Endothelial cell (in vitro differentiated cells): ENCODE measurements around the gene ZNF408. TPM values are rescaled to one million over a fixed set of nuclear protein-coding genes. Genes with fewer than 3 reads are reported as not detected.
"Not testable (repeated sequence)": the region's sequence is repeated elsewhere in the genome, so short reads cannot be mapped to it uniquely, and the experiment has no call there.

Experiments used
- DNase-seq: peaks from one replicate; pipeline ENCODE4 v3.0.0; 2021; ENCODE audit warnings: low spot score
- H3K27ac Mint-ChIP-seq: one replicate; pipeline ENCODE4 v1.8.0; 2021; ENCODE audit warnings: mixed read lengths, inconsistent platforms; ENCODE audit not compliant: unreplicated experiment
- H3K27me3 Mint-ChIP-seq: one replicate; pipeline ENCODE4 v1.8.0; 2021; ENCODE audit warnings: mild to moderate bottlenecking, moderate library complexity, mixed read lengths, inconsistent platforms; ENCODE audit not compliant: unreplicated experiment
- H3K36me3 Mint-ChIP-seq: one replicate; pipeline ENCODE4 v1.8.0; 2021; ENCODE audit warnings: mild to moderate bottlenecking, low read depth, mixed read lengths, inconsistent platforms; ENCODE audit not compliant: unreplicated experiment
- H3K4me1 Mint-ChIP-seq: one replicate; pipeline ENCODE4 v1.8.0; 2021; ENCODE audit warnings: mild to moderate bottlenecking, mixed read lengths, inconsistent platforms; ENCODE audit not compliant: unreplicated experiment
- H3K4me3 Mint-ChIP-seq: one replicate; pipeline ENCODE4 v1.8.0; 2021; ENCODE audit warnings: mild to moderate bottlenecking, mixed read lengths, inconsistent platforms; ENCODE audit not compliant: unreplicated experiment
- H3K9me3 Mint-ChIP-seq: one replicate; pipeline ENCODE4 v1.8.0; 2021; ENCODE audit warnings: mixed read lengths, inconsistent platforms; ENCODE audit not compliant: unreplicated experiment
- CTCF ChIP-seq: fragments of 200-600 bp; sonication (generic); IDR thresholded peaks from one replicate; pipeline ENCODE4 v1.5.0; 2021; ENCODE audit warnings: antibody characterized with exemption; ENCODE audit not compliant: unreplicated experiment
- total RNA-seq: library from RNA; stranded (reverse); fragmentation: NEBNext Ultra II Directional; extraction: Animal tissue kit (Norgen Biotek cat#: 25700); gene quantifications from one replicate; pipeline ENCODE4 v1.2.1, GENCODE V29; 2021; ENCODE audit not compliant: unreplicated experiment

The ZNF408 gene
- total RNA-seq, 1 donor from 2014 or later = 23.2 TPM

DNA sequence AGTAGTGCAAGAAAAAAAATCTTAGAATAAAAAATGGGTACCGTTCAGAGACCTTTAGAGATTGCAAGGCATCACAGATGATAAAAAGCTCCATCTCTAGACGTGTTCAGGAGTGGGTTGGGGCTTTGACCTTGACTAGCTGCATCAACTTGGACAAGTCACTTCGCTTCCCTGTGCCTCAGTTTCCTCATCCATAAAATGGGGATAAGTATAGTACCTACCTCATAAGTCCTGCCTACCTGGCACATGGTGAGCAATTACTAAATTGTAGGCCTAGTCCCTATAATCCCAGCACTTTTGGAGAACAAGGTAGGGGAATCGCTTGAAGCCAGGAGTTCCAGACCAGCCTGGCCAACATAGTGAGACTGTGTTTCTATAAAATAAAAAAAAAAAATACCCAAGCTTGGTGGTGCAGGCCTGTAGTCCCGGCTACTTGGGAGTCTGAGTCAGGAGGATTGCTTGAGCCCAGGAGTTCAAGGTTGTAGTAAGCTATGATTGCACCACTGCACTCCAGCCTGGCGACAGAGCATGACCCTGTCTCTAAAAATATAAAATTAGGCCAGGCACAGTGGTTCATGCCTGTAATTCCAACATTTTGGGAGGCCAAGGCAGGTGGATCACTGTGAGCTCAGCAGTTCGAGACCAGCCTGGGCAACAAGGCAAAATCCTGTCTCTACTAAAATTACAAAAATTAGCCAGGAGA lies 12.2 kb downstream of the ZNF408 start:
- TF ChIP-seq CTCF = no peak
- no peaks in the 10 kb centered on the region for H3K9me3 Mint-ChIP-seq
- H3K4me1 Mint-ChIP-seq = peaks cover under 1% of the 10 kb centered on the region

GRCh38 chr11:46717825-46718154 lies 17.0 kb downstream of the ZNF408 start:
- H3K36me3 Mint-ChIP-seq = not testable (repeated sequence)
- peaks cover 22% of the 10 kb centered on the region for H3K4me1 Mint-ChIP-seq

More for the DNA sequence above, 12.2 kb downstream of the ZNF408 start:
- H3K36me3 Mint-ChIP-seq = no peaks in the 10 kb centered on the region
- no peak overlapping the region for H3K4me3 Mint-ChIP-seq
- no peaks in the 10 kb centered on the region for H3K27me3 Mint-ChIP-seq
- no peak for DNase-seq
- no peak overlapping the region for H3K27ac Mint-ChIP-seq

GRCh38 chr11:46718155-46719019 lies 17.6 kb downstream of the ZNF408 start:
- DNase-seq = no peak
- Mint-ChIP-seq H3K27ac (no peak overlapping the region), H3K27me3 (peaks cover 7% of the 10 kb centered on the region), H3K9me3 (no peaks in the 10 kb centered on the region), H3K36me3 (peaks cover 8% of the 10 kb centered on the region), H3K4me1 (peaks cover 25% of the 10 kb centered on the region), H3K4me3 (no peak overlapping the region)
- TF ChIP-seq CTCF = no peak

More at GRCh38 chr11:46717825-46718154, 17.0 kb downstream of the ZNF408 start:
- not testable (repeated sequence) for H3K27ac Mint-ChIP-seq, H3K9me3 Mint-ChIP-seq, H3K27me3 Mint-ChIP-seq, H3K4me3 Mint-ChIP-seq, DNase-seq

- Mint-ChIP-seq H3K27ac (no peak within 1 kb of the TSS), H3K27me3 (peaks cover 7% of the 10 kb centered on the region), H3K36me3 (peaks cover 8% of the 10 kb centered on the region), H3K4me1 (peaks cover 25% of the 10 kb centered on the region), H3K4me3 (no peak within 1 kb of the TSS), H3K9me3 (no peaks in the 10 kb centered on the region)
- no peak for TF ChIP-seq CTCF
- DNase-seq = no peak
Measured at GRCh38 chr11:46719048-46719542, 18.3 kb downstream of the ZNF408 start, which contains the start of gene F2. TSS of gene F2 (plus strand) at chr11:46719213. CDS start at chr11:46719236, 23 bp downstream.

DNA sequence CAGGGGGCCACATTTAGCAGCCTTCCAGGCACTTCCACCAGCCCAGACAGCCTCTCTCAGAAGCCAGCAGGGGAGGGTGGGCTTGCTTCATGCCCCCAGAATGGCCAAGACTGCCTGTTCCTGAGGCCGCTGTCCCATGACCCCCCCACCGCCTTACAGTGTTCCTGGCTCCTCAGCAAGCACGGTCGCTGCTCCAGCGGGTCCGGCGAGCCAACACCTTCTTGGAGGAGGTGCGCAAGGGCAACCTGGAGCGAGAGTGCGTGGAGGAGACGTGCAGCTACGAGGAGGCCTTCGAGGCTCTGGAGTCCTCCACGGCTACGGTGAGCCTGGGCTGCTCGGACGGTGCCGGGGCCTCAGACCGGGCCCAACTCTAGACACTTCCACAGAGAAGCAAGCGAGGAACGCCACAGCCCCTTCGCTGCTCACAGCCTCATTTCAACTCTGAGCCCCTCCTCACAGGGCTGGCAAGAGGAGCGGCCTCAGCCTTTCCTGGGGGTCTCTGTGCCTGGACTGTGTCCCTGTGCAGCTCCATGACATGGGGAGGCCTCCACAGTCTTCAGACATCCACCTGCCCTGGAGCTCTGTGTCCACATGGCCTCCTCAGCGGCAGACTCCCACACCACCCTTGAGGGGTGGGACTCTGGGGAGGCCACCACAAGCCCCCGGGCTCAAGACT lies 18.9 kb downstream of the ZNF408 start:
- peaks cover 7% of the 10 kb centered on the region for H3K27me3 Mint-ChIP-seq
- H3K27ac Mint-ChIP-seq = no peak overlapping the region
- DNase-seq = no peak
- no peak for TF ChIP-seq CTCF
- H3K9me3 Mint-ChIP-seq = no peaks in the 10 kb centered on the region
- peaks cover 25% of the 10 kb centered on the region for H3K4me1 Mint-ChIP-seq
- peaks cover 8% of the 10 kb centered on the region for H3K36me3 Mint-ChIP-seq
- no peak overlapping the region for H3K4me3 Mint-ChIP-seq
